Liver (tissue), 9 donors: ENCODE data around the gene RAB11A. TPM values are rescaled to one million over a fixed set of nuclear protein-coding genes. Genes with fewer than 3 reads are reported as not detected.
A peak's percentile ranks its signal among the peaks of the same experiment; 100 is the strongest.

Experiments used
- DNase-seq: peaks from one replicate; pipeline ENCODE4 v3.0.0-alpha.2; 2017; ENCODE audit warnings: low spot score
- H3K27ac ChIP-seq, 2 donors: one replicate each; pipeline ENCODE4 v1.7.0; 2013; ENCODE audit warnings: inconsistent platforms in 2 of 2, low read length in 2 of 2, control low read depth in 1 of 2, low read depth in 1 of 2, mild to moderate bottlenecking in 1 of 2
- H3K27me3 ChIP-seq, 4 donors: one replicate each; pipeline versions ENCODE4 v1.6.1 to v1.7.0; 2013; ENCODE audit warnings: low read length in 3 of 4, inconsistent platforms in 1 of 4, mild to moderate bottlenecking in 1 of 4, moderate library complexity in 1 of 4; ENCODE audit not compliant: control insufficient read depth in 4 of 4, insufficient read depth in 4 of 4
- H3K36me3 ChIP-seq, 4 donors: one replicate each; pipeline versions ENCODE4 v1.6.1 to v1.7.0; 2013; ENCODE audit warnings: low read length in 3 of 4, mild to moderate bottlenecking in 3 of 4, low read depth in 1 of 4, moderate library complexity in 1 of 4; ENCODE audit not compliant: control insufficient read depth in 4 of 4, insufficient read depth in 3 of 4
- H3K4me1 ChIP-seq, 4 donors: one replicate each; pipeline versions ENCODE4 v1.6.1 to v1.7.0; 2013; ENCODE audit warnings: low read length in 3 of 4, mild to moderate bottlenecking in 3 of 4, moderate library complexity in 1 of 4; ENCODE audit not compliant: control insufficient read depth in 4 of 4, insufficient read depth in 4 of 4
- H3K4me3 ChIP-seq, 3 donors: one replicate each; pipeline versions ENCODE4 v1.6.1 to v1.7.0; 2013; ENCODE audit warnings: low read length in 3 of 3, control low read depth in 1 of 3, low read depth in 1 of 3, mild to moderate bottlenecking in 1 of 3
- H3K9ac ChIP-seq, 2 donors: one replicate each; pipeline ENCODE4 v1.7.0; 2013; ENCODE audit warnings: low read length in 2 of 2, mild to moderate bottlenecking in 2 of 2, moderate library complexity in 2 of 2, control low read depth in 1 of 2, low read depth in 1 of 2
- H3K9me3 ChIP-seq, 4 donors: one replicate each; pipeline versions ENCODE4 v1.6.1 to v1.7.0; 2013; ENCODE audit warnings: low read length in 3 of 4; ENCODE audit not compliant: control insufficient read depth in 4 of 4
- ATF3 ChIP-seq: IDR thresholded peaks from 2 replicates; pipeline ENCODE4 v1.6.1; 2016; ENCODE audit warnings: antibody characterized with exemption
- CTCF ChIP-seq: fragments of 150-350 bp; IDR thresholded peaks from 2 replicates; pipeline ENCODE4 v1.5.1; 2017; ENCODE audit warnings: improper control_type of control experiment, low read depth, low read length; ENCODE audit not compliant: missing input control
- EGR1 ChIP-seq, 2 donors: IDR thresholded peaks; 2 replicates each; pipeline ENCODE4 v1.6.1; 2016 to 2018; ENCODE audit warnings: antibody characterized with exemption in 2 of 2, low read depth in 2 of 2
- FOXA1 ChIP-seq: IDR thresholded peaks from 2 replicates; pipeline ENCODE4 v1.6.1; 2016; ENCODE audit warnings: antibody characterized with exemption
- FOXA2 ChIP-seq: IDR thresholded peaks from 2 replicates; pipeline ENCODE4 v1.6.1; 2016; ENCODE audit warnings: antibody characterized with exemption
- GABPA ChIP-seq, 2 donors: IDR thresholded peaks in 1 of 2; conservative IDR thresholded peaks in 1 of 2; 2 replicates each; pipeline ENCODE4 v1.6.1; 2016; ENCODE audit warnings: antibody characterized with exemption in 2 of 2, mild to moderate bottlenecking in 1 of 2, moderate library complexity in 1 of 2
- HNF4A ChIP-seq, 2 donors: conservative IDR thresholded peaks; 2 replicates each; pipeline ENCODE4 v1.6.1; 2016; ENCODE audit warnings: antibody characterized with exemption in 2 of 2, mild to moderate bottlenecking in 2 of 2
- HNF4G ChIP-seq: IDR thresholded peaks from 2 replicates; pipeline ENCODE4 v1.6.1; 2016; ENCODE audit warnings: antibody characterized with exemption
- JUND ChIP-seq, 2 donors: IDR thresholded peaks; 2 replicates each; pipeline ENCODE4 v1.6.1; 2016; ENCODE audit warnings: antibody characterized with exemption in 2 of 2
- MAX ChIP-seq: IDR thresholded peaks from 2 replicates; pipeline ENCODE4 v1.6.1; 2016; ENCODE audit warnings: antibody characterized with exemption
- NR2F2 ChIP-seq: IDR thresholded peaks from 2 replicates; pipeline ENCODE4 v1.6.1; 2016; ENCODE audit warnings: antibody characterized with exemption
- RAD21 ChIP-seq, 2 donors: IDR thresholded peaks; 2 replicates each; pipeline ENCODE4 v1.6.1; 2016; ENCODE audit warnings: antibody characterized with exemption in 2 of 2, mild to moderate bottlenecking in 2 of 2
- REST ChIP-seq: IDR thresholded peaks from 2 replicates; pipeline ENCODE4 v1.6.1; 2016; ENCODE audit warnings: antibody characterized with exemption, mild to moderate bottlenecking
- RXRA ChIP-seq, 2 donors: IDR thresholded peaks; 2 replicates each; pipeline ENCODE4 v1.6.1; 2017 to 2018; ENCODE audit warnings: antibody characterized with exemption in 2 of 2, mild to moderate bottlenecking in 1 of 2
- SP1 ChIP-seq: IDR thresholded peaks from 2 replicates; pipeline ENCODE4 v1.6.1; 2018; ENCODE audit warnings: antibody characterized with exemption, mild to moderate bottlenecking
- TAF1 ChIP-seq: conservative IDR thresholded peaks from 2 replicates; pipeline ENCODE4 v1.6.1; 2016; ENCODE audit warnings: antibody characterized with exemption, mild to moderate bottlenecking
- YY1 ChIP-seq: IDR thresholded peaks from 2 replicates; pipeline ENCODE4 v1.6.1; 2016; ENCODE audit warnings: antibody characterized with exemption, mild to moderate bottlenecking
- ZBTB33 ChIP-seq: IDR thresholded peaks from 2 replicates; pipeline ENCODE4 v1.6.1; 2016; ENCODE audit warnings: antibody characterized with exemption
- WGBS: extraction: QIAGEN DNeasy Blood & Tissue Kit; methylation state at CpG from one replicate; pipeline ENCODE4 v1.1.7; 2013; 5-methylcytosine and 5-hydroxymethylcytosine counted together
- polyA plus RNA-seq, 2 donors: library from polyadenylated mRNA; stranded (reverse) in 1 of 2; unstranded in 1 of 2; fragments of 200-250 nt in 1 of 2; fragments of >200 nt in 1 of 2; fragmentation: Nextera tagmentation in 1 of 2; extraction: Ambion mirVana in 1 of 2; gene quantifications; one replicate each; pipeline versions ENCODE4 v1.2.1 to v1.2.3, GENCODE V29; 2013 to 2015
- total RNA-seq, 2 donors: library from RNA; depleted of rRNA; stranded (reverse); fragments of >200 nt; gene quantifications; one replicate each; pipeline ENCODE4 v1.2.3, GENCODE V29; 2014
- donor health status: healthy.
- donor health status: healthy.
- donor health status: healthy.
- donor health status: healthy.
- donor health status: healthy.

Gene RAB11A
- total and polyA plus RNA-seq, 4 donors, result 40.6 to 100 (median 81.7) TPM

- no peaks in the 10 kb centered on the region for H3K27me3 ChIP-seq
- H3K36me3 ChIP-seq, result no peaks in the 10 kb centered on the region
- WGBS, result 1% methylated on average over 43 of the region's 43 CpGs
- H3K4me1 ChIP-seq, result peaks cover 2 to 12% (median 8%) of the 10 kb centered on the region in 4 donors
- peak overlapping the region; percentile 81 to 95 for H3K27ac ChIP-seq
- peak overlapping the region; percentile 84 to 98 (median 92) for H3K4me3 ChIP-seq
- H3K9me3 ChIP-seq, result no peaks in the 10 kb centered on the region
- H3K9ac ChIP-seq, result peak overlapping the region; percentile 79 to 87
- TF ChIP-seq FOXA1, result no peak
- no peak for TF ChIP-seq HNF4A (conservative IDR thresholded peaks at IDR 0.05)
- TF ChIP-seq HNF4G, result no peak
- no peak for TF ChIP-seq SP1
- no peak for TF ChIP-seq GABPA (IDR thresholded peaks at IDR 0.05 in 1 of 2, conservative IDR thresholded peaks at IDR 0.05 in 1 of 2)
- TF ChIP-seq YY1, result no peak
- no peak for TF ChIP-seq ZBTB33
- peak in 1 of 2 donors; percentile 42 for TF ChIP-seq RAD21 (IDR thresholded peaks at IDR 0.05)
- peak; percentile 35 for TF ChIP-seq REST
- no peak for TF ChIP-seq JUND (IDR thresholded peaks at IDR 0.05)
- TF ChIP-seq RXRA (IDR thresholded peaks at IDR 0.05), result no peak
- TF ChIP-seq ATF3, result no peak
- no peak for TF ChIP-seq FOXA2
- no peak for TF ChIP-seq EGR1 (IDR thresholded peaks at IDR 0.05; ENCODE audit: low read depth in 2 of 2)
- no peak for TF ChIP-seq MAX
- TF ChIP-seq CTCF, result no peak
- peak; percentile 52 for TF ChIP-seq NR2F2
- peak; percentile 69 for TF ChIP-seq TAF1
- peak; percentile 63 for DNase-seq
These were observed 922 bp downstream of the RAB11A start for GRCh38 chr15:65869954-65870871.
